H1 (cell line): ENCODE measurements around the gene CTIF. TPM values are rescaled to one million over a fixed set of nuclear protein-coding genes. Genes with fewer than 3 reads are reported as not detected.

Experiments
- CTCF ChIA-PET: fragments of 300-600 bp; sonication (Branson Sonifier 250); formaldehyde crosslinking; loops from one replicate; lab custom pipeline; 2021; ENCODE audit not compliant: partially characterized antibody; lab: Charles Lee
- POLR2A ChIA-PET: fragments of 300-600 bp; sonication (Branson Sonifier 250); formaldehyde crosslinking; loops from one replicate; lab custom pipeline; 2021; ENCODE audit warnings: inconsistent platforms; ENCODE audit not compliant: partially characterized antibody; lab: Charles Lee
- DNase-seq, 2 experiments: peaks; one replicate each; pipeline versions ENCODE4 v3.0.0 to v3.0.0-alpha.2; 2010 to 2022; ENCODE audit warnings: low spot score in 2 of 2, low read depth in 1 of 2, mixed read lengths in 1 of 2
- FAIRE-seq: peaks from 2 replicates; lab custom pipeline; 2011; peaks lifted over from hg19 to GRCh38; lab: Jason Lieb, UNC
- H2AFZ ChIP-seq: 2 replicates; pipeline ENCODE4 v1.8.1; 2012; ENCODE audit warnings: low read length, inconsistent platforms
- H2AK5ac ChIP-seq: 2 replicates; pipeline ENCODE4 v1.6.1; 2013; ENCODE audit warnings: low read depth, low read length
- H2BK120ac ChIP-seq: replicated peaks from 2 replicates; pipeline ENCODE3; 2013; ENCODE audit warnings: low read depth, low read length, inconsistent platforms
- H2BK12ac ChIP-seq: 2 replicates; pipeline ENCODE4 v1.6.1; 2013; ENCODE audit warnings: low read depth, low read length
- H2BK15ac ChIP-seq: 2 replicates; pipeline ENCODE4 v1.6.1; 2013; ENCODE audit warnings: low read length
- H2BK20ac ChIP-seq: 2 replicates; pipeline ENCODE4 v1.6.1; 2013; ENCODE audit warnings: low read length
- H2BK5ac ChIP-seq: 2 replicates; pipeline ENCODE4 v1.6.1; 2013; ENCODE audit warnings: low read depth, low read length
- H3K14ac ChIP-seq: 2 replicates; pipeline ENCODE4 v1.6.1; 2013; ENCODE audit warnings: inconsistent platforms; ENCODE audit not compliant: insufficient read length
- H3K18ac ChIP-seq: 2 replicates; pipeline ENCODE4 v1.6.1; 2013; ENCODE audit warnings: low read length; ENCODE audit errors: extremely low read depth
- H3K23ac ChIP-seq: 2 replicates; pipeline ENCODE4 v1.6.1; 2013; ENCODE audit warnings: inconsistent platforms; ENCODE audit not compliant: insufficient read length
- H3K23me2 ChIP-seq: 2 replicates; pipeline ENCODE4 v1.6.1; 2013; ENCODE audit warnings: low read depth, low read length
- H3K27ac ChIP-seq: 2 replicates; pipeline ENCODE4 v1.6.1; 2011; ENCODE audit warnings: low read depth, low read length, inconsistent platforms
- H3K27me3 ChIP-seq, 4 experiments: replicated peaks in 1 of 4; 1 replicate in 1 of 4; 2 replicates in 3 of 4; pipeline versions ENCODE4 v1.6.1 to v1.8.1; 2011 to 2013; ENCODE audit warnings: low read length in 3 of 4, mild to moderate bottlenecking in 3 of 4, inconsistent platforms in 2 of 4, mixed read lengths in 2 of 4, moderate library complexity in 1 of 4; ENCODE audit not compliant: control insufficient read depth in 3 of 4, insufficient read depth in 3 of 4; ENCODE audit errors: extremely low read depth in 1 of 4
- H3K36me3 ChIP-seq, 4 experiments: 2 replicates each; pipeline versions ENCODE4 v1.6.1 to v1.8.1; 2011 to 2013; ENCODE audit warnings: mild to moderate bottlenecking in 4 of 4, low read length in 3 of 4, moderate library complexity in 2 of 4, control low read depth in 1 of 4, inconsistent platforms in 1 of 4; ENCODE audit not compliant: insufficient read depth in 4 of 4, control insufficient read depth in 2 of 4
- H3K4ac ChIP-seq: replicated peaks from 2 replicates; pipeline ENCODE3; 2013; ENCODE audit warnings: low read length, low read depth, mixed read lengths, inconsistent platforms; ENCODE audit not compliant: insufficient read length
- H3K4me1 ChIP-seq, 4 experiments: replicated peaks in 1 of 4; 1 replicate in 1 of 4; 2 replicates in 3 of 4; pipeline versions ENCODE4 v1.6.1 to v1.8.1; 2011 to 2013; ENCODE audit warnings: low read length in 3 of 4, inconsistent platforms in 2 of 4, mixed read lengths in 1 of 4; ENCODE audit not compliant: insufficient read depth in 4 of 4, control insufficient read depth in 3 of 4
- H3K4me2 ChIP-seq, 2 experiments: 2 replicates each; pipeline versions ENCODE4 v1.6.1 to v1.8.1; 2011 to 2013; ENCODE audit warnings: low read depth in 2 of 2, low read length in 2 of 2, control low read depth in 1 of 2, inconsistent platforms in 1 of 2, mild to moderate bottlenecking in 1 of 2; ENCODE audit not compliant: insufficient read depth in 1 of 2
- H3K4me3 ChIP-seq, 4 experiments: fragments of 200-600, 300-600 bp in 1 of 4; sonication (generic), shearing (Covaris generic), sonication (Bioruptor Twin) in 1 of 4; 2 replicates each; pipeline versions ENCODE4 v1.5.1 to v1.8.1; 2011 to 2016; ENCODE audit warnings: low read length in 4 of 4, low read depth in 3 of 4, control low read depth in 2 of 4, inconsistent platforms in 2 of 4, mild to moderate bottlenecking in 2 of 4, mixed read lengths in 1 of 4, moderate library complexity in 1 of 4; ENCODE audit not compliant: insufficient read depth in 2 of 4; ENCODE audit errors: extremely low read depth in 1 of 4
- H3K56ac ChIP-seq: replicated peaks from 2 replicates; pipeline ENCODE3; 2013; ENCODE audit warnings: low read depth, mild to moderate bottlenecking, mixed read lengths, low read length, inconsistent platforms; ENCODE audit not compliant: insufficient read length
- H3K79me1 ChIP-seq: 2 replicates; pipeline ENCODE4 v1.6.1; 2013; ENCODE audit warnings: low read depth, low read length, control low read depth
- H3K79me2 ChIP-seq, 2 experiments: 2 replicates each; pipeline versions ENCODE4 v1.6.1 to v1.8.1; 2012 to 2013; ENCODE audit warnings: low read length in 2 of 2, mild to moderate bottlenecking in 2 of 2, inconsistent platforms in 1 of 2; ENCODE audit not compliant: insufficient read depth in 2 of 2, control insufficient read depth in 1 of 2
- H3K9ac ChIP-seq, 4 experiments: replicated peaks in 1 of 4; 1 replicate in 1 of 4; 2 replicates in 3 of 4; pipeline versions ENCODE4 v1.6.1 to v1.8.1; 2011 to 2013; ENCODE audit warnings: low read depth in 3 of 4, low read length in 3 of 4, control low read depth in 2 of 4, mild to moderate bottlenecking in 2 of 4, moderate library complexity in 2 of 4, inconsistent platforms in 1 of 4; ENCODE audit errors: extremely low read depth in 1 of 4
- H3K9me3 ChIP-seq, 2 experiments: 2 replicates each; pipeline versions ENCODE4 v1.6.1 to v1.8.1; 2012 to 2013; ENCODE audit warnings: mild to moderate bottlenecking in 2 of 2, moderate library complexity in 2 of 2, control low read depth in 1 of 2, inconsistent platforms in 1 of 2, low read depth in 1 of 2, low read length in 1 of 2, mixed read lengths in 1 of 2; ENCODE audit not compliant: insufficient read depth in 2 of 2
- H4K20me1 ChIP-seq, 2 experiments: replicated peaks in 1 of 2; 2 replicates each; pipeline versions ENCODE3 to v1.8.1; 2011 to 2013; ENCODE audit warnings: inconsistent platforms in 2 of 2, low read length in 2 of 2, mild to moderate bottlenecking in 1 of 2; ENCODE audit not compliant: insufficient read depth in 2 of 2, control insufficient read depth in 1 of 2
- H4K5ac ChIP-seq: 2 replicates; pipeline ENCODE4 v1.6.1; 2013; ENCODE audit warnings: low read length, low read depth, mixed read lengths, inconsistent platforms; ENCODE audit not compliant: insufficient read length
- H4K8ac ChIP-seq: 2 replicates; pipeline ENCODE4 v1.8.0; 2013; ENCODE audit warnings: mild to moderate bottlenecking, moderate library complexity, low read length, inconsistent platforms; ENCODE audit not compliant: insufficient read depth; ENCODE audit errors: extremely low read depth
- H4K91ac ChIP-seq: replicated peaks from 2 replicates; pipeline ENCODE3; 2013; ENCODE audit warnings: low read length, mixed read lengths, inconsistent platforms; ENCODE audit not compliant: insufficient read length
- KDM1A ChIP-seq: fragments of 200-600, 300-600 bp; sonication (generic); IDR thresholded peaks from 2 replicates; pipeline ENCODE4 v1.7.1; 2016; ENCODE audit warnings: mild to moderate bottlenecking, low read length, borderline replicate concordance
- RAD21 ChIP-seq, 2 experiments: IDR thresholded peaks in 1 of 2; conservative IDR thresholded peaks in 1 of 2; 2 replicates each; pipeline ENCODE4 v1.6.1; 2011; ENCODE audit warnings: low read depth in 2 of 2, low read length in 2 of 2, improper control_type of control experiment in 1 of 2, inconsistent platforms in 1 of 2, mild to moderate bottlenecking in 1 of 2, moderate library complexity in 1 of 2
- RFX5 ChIP-seq: IDR thresholded peaks from 2 replicates; pipeline ENCODE4 v1.6.1; 2011; ENCODE audit warnings: low read depth, low read length, improper control_type of control experiment, borderline replicate concordance
- WGBS, 2 experiments: shearing (Covaris generic) in 1 of 2; methylation state at CpG; one replicate each; pipeline versions ENCODE4 v1.1.6 to v1.1.7; 2013 to 2015; ENCODE audit warnings: low lambda C conversion rate in 2 of 2, mixed read lengths in 2 of 2, inconsistent platforms in 1 of 2, low coverage in 1 of 2, missing lambda C conversion rate in 1 of 2; ENCODE audit not compliant: insufficient replicate concordance in 2 of 2, insufficient coverage in 1 of 2, insufficient read length in 1 of 2; ENCODE audit errors: extremely low coverage in 1 of 2, missing lambda C conversion rate in 1 of 2; 5-methylcytosine and 5-hydroxymethylcytosine counted together
- polyA plus RNA-seq, 7 experiments: library from polyadenylated mRNA; depleted of rRNA in 3 of 7; stranded (reverse) in 5 of 7; unstranded in 2 of 7; fragments of >200 nt in 5 of 7; fragments of 200-250 nt in 2 of 7; gene quantifications; 1 replicate in 5 of 7; 2 replicates in 1 of 7; 4 replicates in 1 of 7; pipeline versions ENCODE4 v1.2.1 to v1.2.3, GENCODE V29; 2011 to 2013; ENCODE audit warnings: missing spikeins in 2 of 7, mixed read lengths in 2 of 7
- total RNA-seq: library from RNA; stranded (reverse); fragmentation: NEBNext Ultra II Directional; extraction: Animal tissue kit (Norgen Biotek cat#: 25700); gene quantifications from 2 replicates; pipeline ENCODE4 v1.2.1, GENCODE V29; 2021
- TF ChIP-seq, protein P1 (sequence below), 3 experiments: IDR thresholded peaks; 1 replicate in 2 of 3; 2 replicates in 1 of 3; pipeline versions ENCODE4 v1.5.1 to v1.6.1; 2011; ENCODE audit warnings: low read length in 3 of 3, mild to moderate bottlenecking in 3 of 3, inconsistent platforms in 2 of 3, low read depth in 1 of 3, moderate library complexity in 1 of 3; ENCODE audit not compliant: insufficient read depth in 1 of 3; ENCODE audit errors: control extremely low read depth in 1 of 3

CTIF gene
- total and polyA plus RNA-seq, 2 of the 8 experiments (the other 6 are each of a cell fraction or from before 2014, with no cell fraction given), result 9.0 to 17.8 TPM

DNA sequence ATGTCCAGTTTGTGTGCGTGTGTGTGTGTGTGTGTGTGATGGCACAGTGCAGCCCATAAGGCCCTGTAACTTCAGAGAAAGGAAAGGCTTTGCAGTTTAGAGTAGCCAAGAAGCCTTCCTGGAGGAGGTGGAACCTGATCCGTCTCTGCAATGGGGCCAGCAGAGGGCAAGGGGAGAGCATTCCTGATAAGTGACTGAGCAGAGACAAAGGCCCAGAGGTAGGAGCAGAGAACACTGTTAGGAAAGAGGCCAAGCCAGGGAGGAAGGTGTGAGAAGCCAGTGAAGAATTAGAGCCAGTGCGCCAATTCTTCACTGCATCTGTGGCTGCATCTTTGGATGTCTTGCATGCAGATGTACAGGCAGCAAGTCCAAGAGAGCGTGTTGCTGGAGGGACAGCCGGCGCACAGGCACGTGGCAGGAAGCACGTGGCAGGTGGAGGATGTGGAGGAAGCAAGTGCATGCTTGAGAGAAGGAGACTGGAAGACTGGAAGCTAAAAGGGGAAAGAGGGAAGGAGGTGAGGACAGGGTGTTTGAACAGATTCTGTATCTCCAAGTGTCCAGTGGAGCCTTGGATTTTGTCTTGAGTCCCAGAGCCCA lies 196.3 kb downstream of the CTIF start:
- Histone ChIP-seq H3K79me2 (no peaks in the 10 kb centered on the region), H3K18ac (no peak overlapping the region), H2AK5ac (0 out of 2 replicates have a peak overlapping the region, but pooled peaks have one; percentile 11), H3K23ac (no peak overlapping the region), H4K91ac (no peak overlapping the region), H4K20me1 (peaks cover 2 to 5% of the 10 kb centered on the region in 2 experiments), H3K27me3 (no peaks in the 10 kb centered on the region), H3K56ac (no peak overlapping the region), H3K27ac (no peak overlapping the region), H3K4ac (no peak overlapping the region), H4K5ac (no peak overlapping the region), H2BK120ac (no peak overlapping the region), H3K4me1 (peaks cover 0 to 6% (median 1%) of the 10 kb centered on the region in 4 experiments; a peak in 2 of 7 replicates), H3K36me3 (no peaks in the 10 kb centered on the region), H2BK12ac (no peak overlapping the region), H3K79me1 (no peaks in the 10 kb centered on the region), H2AFZ (no peak overlapping the region), H3K23me2 (no peaks in the 10 kb centered on the region), H3K9me3 (no peaks in the 10 kb centered on the region), H2BK20ac (0 out of 2 replicates have a peak overlapping the region, but pooled peaks have one; percentile 25), H2BK5ac (no peak overlapping the region), H4K8ac (no peak overlapping the region), H3K4me2 (no peak overlapping the region), H2BK15ac (no peak overlapping the region; the same call in 1 of the 2 replicates), H3K4me3 (no peak overlapping the region), H3K9ac (no peak overlapping the region), H3K14ac (no peak overlapping the region)
- WGBS, 2 experiments, result 79% methylated on average over 8 of the region's 8 CpGs; no CpG with 5 or more reads in 1 of the 2 experiments
- FAIRE-seq (peak; percentile 7), DNase-seq (peak in 1 of 2 experiments; percentile 7)
- POLR2A ChIA-PET, result interaction anchor here (0.6 kb wide), 1 partner anchor 97 kb away, joined by 3 read pairs; no protein-coding TSS in a partner anchor
- CTCF ChIA-PET, result interaction anchor here (0.8 kb wide), 1 partner anchor 39 kb away, joined by 3 read pairs; no protein-coding TSS in a partner anchor
- TF ChIP-seq RFX5, result no peak
- TF ChIP-seq KDM1A, result 0 out of 2 replicates have a peak, but pooled peaks have one; percentile 32
- TF ChIP-seq, protein P1, sequence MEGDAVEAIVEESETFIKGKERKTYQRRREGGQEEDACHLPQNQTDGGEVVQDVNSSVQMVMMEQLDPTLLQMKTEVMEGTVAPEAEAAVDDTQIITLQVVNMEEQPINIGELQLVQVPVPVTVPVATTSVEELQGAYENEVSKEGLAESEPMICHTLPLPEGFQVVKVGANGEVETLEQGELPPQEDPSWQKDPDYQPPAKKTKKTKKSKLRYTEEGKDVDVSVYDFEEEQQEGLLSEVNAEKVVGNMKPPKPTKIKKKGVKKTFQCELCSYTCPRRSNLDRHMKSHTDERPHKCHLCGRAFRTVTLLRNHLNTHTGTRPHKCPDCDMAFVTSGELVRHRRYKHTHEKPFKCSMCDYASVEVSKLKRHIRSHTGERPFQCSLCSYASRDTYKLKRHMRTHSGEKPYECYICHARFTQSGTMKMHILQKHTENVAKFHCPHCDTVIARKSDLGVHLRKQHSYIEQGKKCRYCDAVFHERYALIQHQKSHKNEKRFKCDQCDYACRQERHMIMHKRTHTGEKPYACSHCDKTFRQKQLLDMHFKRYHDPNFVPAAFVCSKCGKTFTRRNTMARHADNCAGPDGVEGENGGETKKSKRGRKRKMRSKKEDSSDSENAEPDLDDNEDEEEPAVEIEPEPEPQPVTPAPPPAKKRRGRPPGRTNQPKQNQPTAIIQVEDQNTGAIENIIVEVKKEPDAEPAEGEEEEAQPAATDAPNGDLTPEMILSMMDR (IDR thresholded peaks at IDR 0.05; ENCODE audit: control extremely low read depth in 1 of 3, insufficient read depth in 1 of 3, low read depth in 1 of 3, low read length in 3 of 3), result peak in 2 of 3 experiments; percentile 7 to 29; a peak in 2 of 4 replicates
- TF ChIP-seq RAD21 (IDR thresholded peaks at IDR 0.05 in 1 of 2, conservative IDR thresholded peaks at IDR 0.05 in 1 of 2; ENCODE audit: low read depth in 2 of 2, low read length in 2 of 2), result peak; percentile 12 to 34; a peak in 2 of 4 replicates
